ENCODE data around the gene SLC37A1.

Gene SLC37A1

GRCh38 chr21:42479582-42479981 is 34.1 kb upstream of the SLC37A1 start:
- no peak for DNase-seq

- DNase-seq = no peak
Observed at GRCh38 chr21:42480736-42481135, 32.9 kb upstream of the SLC37A1 start.

- no peak for DNase-seq
Observed at GRCh38 chr21:42481169-42481568, 32.5 kb upstream of the SLC37A1 start.

- DNase-seq = no peak
Observed at GRCh38 chr21:42484966-42485365, 28.7 kb upstream of the SLC37A1 start.

GRCh38 chr21:42486072-42486471 is 27.6 kb upstream of the SLC37A1 start:
- no peak for DNase-seq

GRCh38 chr21:42486531-42486930 is 27.1 kb upstream of the SLC37A1 start:
- DNase-seq = no peak

- DNase-seq = no peak
Observed at GRCh38 chr21:42489006-42489563, 24.6 kb upstream of the SLC37A1 start.

- DNase-seq = no peak
Observed at GRCh38 chr21:42489991-42490390, 23.7 kb upstream of the SLC37A1 start.

- DNase-seq = no peak
Observed at GRCh38 chr21:42490720-42491119, 22.9 kb upstream of the SLC37A1 start.

- no peak for DNase-seq
Observed at GRCh38 chr21:42491328-42491727, 22.3 kb upstream of the SLC37A1 start.

- DNase-seq = no peak
Observed at GRCh38 chr21:42492201-42492600, 21.5 kb upstream of the SLC37A1 start.

GRCh38 chr21:42493109-42494060 is 20.3 kb upstream of the SLC37A1 start:
- DNase-seq = no peak

GRCh38 chr21:42495027-42495426 is 18.6 kb upstream of the SLC37A1 start:
- no peak for DNase-seq

GRCh38 chr21:42495765-42496119 is 17.9 kb upstream of the SLC37A1 start:
- DNase-seq = no peak

GRCh38 chr21:42496120-42496838 is 17.4 kb upstream of the SLC37A1 start, which contains the start of gene RSPH1:
Gene RSPH1, minus strand, starts transcription at chr21:42496224. Its CDS starts 38 bp downstream, at chr21:42496186.
- DNase-seq = peak; percentile 99

- no peak for DNase-seq
Observed at GRCh38 chr21:42496839-42497202, 16.8 kb upstream of the SLC37A1 start.

GRCh38 chr21:42498012-42498411 is 15.6 kb upstream of the SLC37A1 start:
- DNase-seq = no peak

GRCh38 chr21:42499444-42500112 is 14.1 kb upstream of the SLC37A1 start:
- DNase-seq = no peak

GRCh38 chr21:42500225-42500624 is 13.4 kb upstream of the SLC37A1 start:
- no peak for DNase-seq

GRCh38 chr21:42500736-42501135 is 12.9 kb upstream of the SLC37A1 start:
- no peak for DNase-seq

GRCh38 chr21:42503711-42504110 is 9.9 kb upstream of the SLC37A1 start:
- no peak for DNase-seq

- no peak for DNase-seq
Observed at GRCh38 chr21:42505090-42505726, 8.4 kb upstream of the SLC37A1 start.

GRCh38 chr21:42507418-42507817 is 6.2 kb upstream of the SLC37A1 start:
- DNase-seq = no peak

All from T-helper 9 cell (primary cell).